ENCODE data around the gene CAMK1D.
"Not testable (repeated sequence)": the region's sequence is repeated elsewhere in the genome, so short reads cannot be mapped to it uniquely, and the experiment has no call there.

The CAMK1D gene

GRCh38 chr10:12348870-12349628 is at the start of gene CAMK1D:
Gene CAMK1D (plus strand): TSS chr10:12349547.
- DNase-seq (ENCODE audit: low spot score) = peak; percentile 72

GRCh38 chr10:12301036-12301435 is 48.3 kb upstream of the CAMK1D start:
- DNase-seq (ENCODE audit: low spot score) = not testable (repeated sequence)

GRCh38 chr10:12308057-12308456 is 41.3 kb upstream of the CAMK1D start:
- no peak for DNase-seq (ENCODE audit: low spot score)

- DNase-seq (ENCODE audit: low spot score) = no peak
Observed at GRCh38 chr10:12308736-12309375, 40.5 kb upstream of the CAMK1D start.

GRCh38 chr10:12309783-12310182 is 39.6 kb upstream of the CAMK1D start:
- not testable (repeated sequence) for DNase-seq (ENCODE audit: low spot score)

GRCh38 chr10:12314836-12315235 is 34.5 kb upstream of the CAMK1D start:
- DNase-seq (ENCODE audit: low spot score) = no peak

GRCh38 chr10:12319076-12319475 is 30.3 kb upstream of the CAMK1D start:
- DNase-seq (ENCODE audit: low spot score) = no peak

GRCh38 chr10:12320892-12321291 is 28.5 kb upstream of the CAMK1D start:
- no peak for DNase-seq (ENCODE audit: low spot score)

GRCh38 chr10:12321641-12322040 is 27.7 kb upstream of the CAMK1D start:
- DNase-seq (ENCODE audit: low spot score) = no peak

- DNase-seq (ENCODE audit: low spot score) = no peak
Observed at GRCh38 chr10:12322583-12323131, 26.7 kb upstream of the CAMK1D start.

- DNase-seq (ENCODE audit: low spot score) = no peak
Observed at GRCh38 chr10:12324530-12324929, 24.8 kb upstream of the CAMK1D start.

GRCh38 chr10:12327074-12327473 is 22.3 kb upstream of the CAMK1D start:
- DNase-seq (ENCODE audit: low spot score) = no peak

- DNase-seq (ENCODE audit: low spot score) = no peak
Observed at GRCh38 chr10:12327476-12327875, 21.9 kb upstream of the CAMK1D start.

GRCh38 chr10:12328312-12328711 is 21.0 kb upstream of the CAMK1D start:
- DNase-seq (ENCODE audit: low spot score) = not testable (repeated sequence)

GRCh38 chr10:12332572-12333379 is 16.6 kb upstream of the CAMK1D start:
- DNase-seq (ENCODE audit: low spot score) = no peak

GRCh38 chr10:12333380-12334185 is 15.8 kb upstream of the CAMK1D start:
- DNase-seq (ENCODE audit: low spot score) = peak; percentile 95

GRCh38 chr10:12334186-12334530 is 15.2 kb upstream of the CAMK1D start:
- no peak for DNase-seq (ENCODE audit: low spot score)

GRCh38 chr10:12335169-12335568 is 14.2 kb upstream of the CAMK1D start:
- DNase-seq (ENCODE audit: low spot score) = not testable (repeated sequence)

GRCh38 chr10:12337453-12338372 is 11.6 kb upstream of the CAMK1D start:
- no peak for DNase-seq (ENCODE audit: low spot score)

- DNase-seq (ENCODE audit: low spot score) = no peak
Observed at GRCh38 chr10:12338981-12339380, 10.4 kb upstream of the CAMK1D start.

- DNase-seq (ENCODE audit: low spot score) = no peak
Observed at GRCh38 chr10:12340371-12340770, 9.0 kb upstream of the CAMK1D start.

Measured in hepatic stellate cell (primary cell).